OCI-M1 (cell line): ENCODE measurements around the gene TMEM114.

Experiments used
- DNase-seq: peaks from one replicate; lab custom pipeline; 2025; lab: John Stamatoyannopoulos, UW

Gene TMEM114

DNA sequence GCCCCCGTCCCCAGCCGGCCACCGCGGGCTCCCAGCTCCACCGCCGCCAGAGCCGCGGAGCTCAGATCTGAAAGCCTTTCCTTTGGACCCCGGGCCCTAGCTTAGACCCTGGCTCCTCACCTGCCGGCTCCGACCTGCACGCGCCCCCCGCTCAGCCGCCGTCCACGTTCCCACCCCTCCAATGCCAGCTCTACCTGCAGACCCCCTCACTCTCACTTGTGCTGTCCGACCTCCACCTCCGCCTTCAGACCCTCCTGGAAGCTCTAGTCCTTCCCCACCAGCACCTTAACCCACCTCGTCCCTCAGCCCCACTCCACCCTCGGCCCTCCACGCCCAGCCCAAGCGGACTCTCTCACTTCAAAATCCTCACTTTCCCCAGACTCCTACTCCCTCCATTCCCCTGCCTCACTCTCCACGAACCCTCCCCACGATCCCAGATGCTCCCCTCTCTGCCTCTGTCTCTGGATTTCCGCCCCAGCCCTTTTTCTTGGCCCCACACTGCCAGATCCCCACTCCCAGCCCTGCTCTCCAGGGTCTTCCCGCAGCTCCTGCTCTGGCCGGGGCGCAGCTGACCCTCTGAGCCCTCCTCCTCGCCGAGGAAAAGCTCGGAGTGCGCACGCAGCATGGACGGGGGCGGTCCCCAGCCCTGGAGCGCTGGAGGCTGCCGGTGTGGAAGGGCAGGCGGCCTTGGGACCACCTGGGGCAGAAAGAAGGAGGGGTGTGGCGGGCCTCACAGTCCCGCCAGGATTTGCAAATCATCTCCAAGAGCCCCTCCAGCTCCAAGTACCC is at the start of gene TMEM114:
Gene TMEM114 (minus strand): TSS at position 612 of the 789 bp plus-strand sequence. CDS start 673 bp downstream, outside the sequence.
- DNase-seq: no peak

DNA sequence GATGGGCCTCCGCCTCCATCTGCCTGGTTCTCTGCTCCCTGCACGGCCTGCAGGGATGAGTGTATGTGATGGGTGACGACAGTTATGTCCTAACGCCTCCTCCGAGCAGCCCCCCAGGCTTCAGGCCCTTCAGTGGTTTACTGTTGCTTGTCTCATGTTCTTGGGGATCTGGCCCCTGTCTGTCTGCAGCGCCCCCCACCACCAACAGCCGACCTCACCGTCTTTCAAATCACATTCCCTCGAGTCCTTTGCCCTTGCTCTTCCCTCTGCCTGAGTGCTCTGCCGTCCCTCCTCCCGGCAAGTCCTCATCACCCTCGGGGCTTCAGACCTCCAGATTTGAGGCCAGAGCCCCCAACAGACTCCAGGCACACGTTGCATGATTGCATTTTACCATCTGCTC is 49.4 kb upstream of the TMEM114 start:
- no peak for DNase-seq

- peak; percentile 25 for DNase-seq
Observed at GRCh38 chr16:8634991-8635736, 44.9 kb upstream of the TMEM114 start.

DNA sequence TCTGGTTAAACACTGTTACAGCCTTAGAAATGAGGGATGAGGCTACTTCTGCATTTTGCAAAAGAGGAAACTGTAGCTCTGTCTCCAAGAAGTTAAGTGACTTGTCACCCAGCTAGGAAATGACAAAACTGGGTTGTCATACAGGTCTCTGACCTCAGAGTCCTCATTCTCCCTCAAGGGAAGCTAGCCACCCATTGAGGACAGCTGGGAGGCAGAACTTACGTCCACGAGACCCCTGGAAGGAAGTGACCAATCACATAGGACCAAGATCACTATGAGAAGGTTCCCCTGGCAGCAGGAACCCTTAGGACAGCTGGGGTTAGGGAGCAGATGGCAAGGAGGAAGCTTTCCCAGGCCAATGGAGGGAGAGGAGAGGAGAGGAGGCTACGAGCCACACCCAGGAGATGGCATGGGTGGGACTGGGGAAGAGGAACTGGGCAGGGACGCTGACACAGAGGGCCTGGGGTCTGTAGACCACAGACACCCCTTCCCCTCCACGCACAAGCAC is 42.4 kb upstream of the TMEM114 start:
- peak; percentile 91 for DNase-seq

DNA sequence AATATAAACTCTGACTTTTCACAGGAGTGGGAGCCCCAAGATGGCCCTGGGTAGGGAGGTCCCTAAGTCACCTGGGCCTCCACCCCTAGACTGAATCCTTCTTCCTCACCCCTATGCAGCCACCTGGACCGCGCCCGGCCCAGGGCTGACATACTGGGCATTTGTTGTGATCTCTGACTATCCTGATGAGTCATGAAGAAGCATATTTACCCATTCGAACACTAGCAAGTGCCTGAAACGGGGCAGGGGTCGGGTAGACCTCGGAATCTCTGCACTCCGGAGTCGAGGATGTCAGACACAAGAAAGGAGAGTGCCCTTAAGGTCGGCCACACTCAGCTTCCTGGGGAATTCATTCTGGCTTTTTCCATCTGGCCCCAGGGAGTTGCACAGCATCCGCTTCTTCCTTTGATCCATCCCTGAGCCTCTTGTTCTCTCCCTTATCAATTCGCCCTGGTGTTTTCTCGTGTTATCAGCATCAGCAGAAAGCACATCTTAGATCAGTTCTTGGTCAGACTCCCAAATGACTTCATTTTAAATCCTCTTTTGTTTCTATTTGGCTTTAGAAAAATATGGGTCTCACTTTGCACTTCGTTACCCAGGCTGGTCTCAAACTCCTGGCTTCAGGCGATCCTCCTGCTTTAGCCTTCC is 41.6 kb upstream of the TMEM114 start:
- DNase-seq: peak; percentile 65

- no peak for DNase-seq
Observed at GRCh38 chr16:8631373-8631772, 41.1 kb upstream of the TMEM114 start.

- no peak for DNase-seq
Observed at GRCh38 chr16:8630255-8630953, 40.1 kb upstream of the TMEM114 start.

- no peak for DNase-seq
Observed at GRCh38 chr16:8628981-8629725, 38.8 kb upstream of the TMEM114 start.

- DNase-seq: no peak
Observed at GRCh38 chr16:8627456-8627855, 37.1 kb upstream of the TMEM114 start.

GRCh38 chr16:8626946-8627345 is 36.6 kb upstream of the TMEM114 start:
- DNase-seq: no peak

DNA sequence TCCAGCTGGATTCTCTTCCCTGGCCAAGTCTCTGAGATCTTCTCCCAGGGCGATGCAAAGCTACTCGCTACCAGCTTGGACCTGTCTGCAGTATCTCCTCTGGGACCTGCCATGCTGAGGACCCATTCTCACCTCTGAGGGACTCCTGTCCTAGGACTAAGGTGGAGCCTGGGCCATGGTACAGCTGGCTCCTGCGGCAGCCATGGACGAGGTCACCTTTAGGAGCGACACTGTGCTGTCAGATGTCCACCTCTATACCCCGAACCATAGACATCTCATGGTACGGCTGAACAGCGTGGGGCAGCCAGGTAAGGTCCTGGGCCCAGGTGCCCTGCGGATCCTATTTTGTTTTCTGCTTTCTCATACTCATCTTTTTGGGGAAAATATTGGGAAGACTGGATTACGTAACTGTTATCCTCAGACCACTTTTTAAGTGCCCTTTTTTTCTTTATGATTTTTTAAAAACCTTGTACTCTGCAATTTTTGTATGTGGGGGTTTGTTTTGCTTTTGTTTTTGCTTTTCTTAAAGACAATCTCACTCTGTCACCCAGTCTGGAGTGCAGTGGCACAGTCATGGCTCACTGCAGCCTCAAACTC is 35.3 kb upstream of the TMEM114 start:
- DNase-seq: no peak

DNA sequence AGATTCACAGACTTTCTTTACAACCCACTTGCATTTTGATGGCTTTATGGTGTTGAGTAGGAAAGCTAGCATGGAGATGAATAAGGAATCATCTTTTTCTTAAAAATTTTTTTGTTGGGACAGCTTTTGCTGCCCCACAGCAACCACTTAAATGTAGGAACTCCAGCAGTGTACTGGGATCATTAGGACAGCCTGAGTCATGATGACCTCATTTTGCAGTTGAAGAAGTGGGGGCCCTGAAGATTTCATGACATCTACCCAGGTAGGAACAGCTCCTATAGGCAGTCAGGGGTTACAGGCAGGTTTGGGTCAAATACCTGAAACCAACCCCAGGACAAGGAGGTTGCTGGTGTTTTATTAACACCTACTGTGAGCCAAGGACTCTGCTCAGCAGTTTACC is 33.3 kb upstream of the TMEM114 start:
- DNase-seq: no peak

- DNase-seq: no peak
Observed at GRCh38 chr16:8622315-8622656, 32.0 kb upstream of the TMEM114 start.

GRCh38 chr16:8621572-8622314 is 31.4 kb upstream of the TMEM114 start, which contains the start of gene METTL22:
METTL22 (plus strand) TSS chr16:8621698; CDS start chr16:8625666, 3,968 bp downstream.
- DNase-seq: peak; percentile 93

GRCh38 chr16:8621222-8621571 is 30.9 kb upstream of the TMEM114 start:
- DNase-seq: no peak

DNA sequence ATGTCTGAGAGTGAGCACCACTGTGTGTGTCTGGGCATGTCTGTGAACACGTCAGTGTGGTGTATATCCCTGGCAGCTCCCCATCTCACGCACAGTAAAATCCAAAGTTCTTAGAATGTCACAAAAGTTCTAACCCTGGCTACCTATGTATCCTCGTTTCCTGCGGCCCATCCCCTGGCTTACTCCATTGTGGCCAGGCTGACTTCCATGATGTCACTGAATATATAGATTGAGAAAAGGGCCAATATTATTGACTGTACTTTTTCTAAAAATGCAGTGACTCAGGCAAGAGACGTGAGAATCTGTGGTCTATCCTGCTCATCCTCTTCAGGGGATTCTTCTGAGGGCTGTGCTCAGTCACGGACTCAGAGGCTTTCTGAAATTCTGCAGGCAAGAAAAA is 30.2 kb upstream of the TMEM114 start:
- DNase-seq: no peak

- DNase-seq: no peak
Observed at GRCh38 chr16:8619671-8620370, 29.5 kb upstream of the TMEM114 start.

DNA sequence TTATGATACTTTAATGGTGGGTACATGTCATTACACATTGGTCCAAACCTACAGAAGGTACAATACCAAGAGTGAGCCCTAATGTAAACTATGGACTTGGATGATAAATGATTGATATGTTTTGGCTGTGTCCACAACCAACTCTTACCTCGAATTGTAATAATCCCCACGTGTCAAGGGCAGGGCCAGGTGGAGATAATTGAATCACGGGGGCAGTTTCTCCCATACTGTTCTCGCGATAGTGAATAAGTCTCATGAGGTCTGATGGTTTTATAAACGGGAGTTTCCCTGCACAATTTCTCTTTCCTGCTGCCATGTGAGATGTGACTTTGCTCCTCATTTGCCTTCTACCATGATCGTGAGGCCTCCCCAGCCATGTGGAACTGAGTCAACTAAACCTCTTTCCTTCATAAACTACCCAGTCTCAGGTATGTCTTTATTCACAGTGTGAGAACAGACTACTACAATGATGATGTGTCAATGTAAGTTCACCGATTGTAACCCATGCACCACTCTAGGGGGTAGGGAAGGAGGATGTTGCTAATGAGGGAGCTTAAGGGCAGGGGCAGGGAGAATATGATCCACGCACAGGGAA is 24.2 kb upstream of the TMEM114 start:
- DNase-seq: no peak
